Vagina (tissue), 2 donors: ENCODE results near the gene ANAPC5.

ENCODE experiments used
- CTCF ChIP-seq, 3 experiments: fragments of 450-650 bp in 2 of 3; fragments of 200-600 bp in 1 of 3; sonication (generic) in 1 of 3; IDR thresholded peaks; one replicate each; pipeline ENCODE4 v1.5.1; 2017 to 2019; ENCODE audit warnings: antibody characterized with exemption in 3 of 3, mild to moderate bottlenecking in 2 of 3, moderate library complexity in 2 of 3
- POLR2A ChIP-seq, 2 donors: fragments of 450-650 bp; IDR thresholded peaks; one replicate each; pipeline ENCODE4 v1.6.1; 2017; ENCODE audit warnings: antibody characterized with exemption in 2 of 2, mild to moderate bottlenecking in 2 of 2, moderate library complexity in 2 of 2

DNA sequence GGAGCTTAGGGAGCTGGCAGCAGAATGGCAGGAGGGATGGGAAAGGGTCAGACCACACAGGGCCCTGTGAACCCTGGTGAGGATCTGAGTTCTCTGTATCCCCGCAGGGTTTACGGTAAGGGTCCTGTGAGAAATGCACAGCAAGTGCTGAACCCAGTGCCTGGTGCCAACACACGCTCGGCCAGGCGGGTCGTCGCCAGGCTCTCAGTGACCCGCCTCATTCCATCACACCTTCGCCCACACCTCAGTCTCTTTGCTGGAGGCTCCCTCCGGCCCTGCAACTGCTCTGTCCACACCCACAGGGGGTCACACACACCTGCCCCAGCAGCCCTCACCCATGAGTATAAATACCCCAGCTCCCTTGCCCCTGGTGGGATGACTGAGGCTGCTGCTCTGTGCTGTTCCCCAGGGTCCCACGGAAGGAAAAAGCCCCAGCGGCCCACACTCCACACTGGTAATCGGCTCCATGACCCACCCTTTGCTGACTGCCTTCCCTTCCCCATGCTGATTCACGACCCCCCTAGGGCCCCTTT lies 78.8 kb downstream of the ANAPC5 start:
- TF ChIP-seq CTCF (IDR thresholded peaks at IDR 0.05) (no peak), POLR2A (IDR thresholded peaks at IDR 0.05) (no peak)
